NCI-H2081 treated with DMSO at 0.1 percent for 48 hours (cell line): ENCODE data around the gene AEBP1.

Source experiments
- DNase-seq: peaks from one replicate; lab custom pipeline; 2025; lab: John Stamatoyannopoulos, UW

AEBP1 gene

DNA sequence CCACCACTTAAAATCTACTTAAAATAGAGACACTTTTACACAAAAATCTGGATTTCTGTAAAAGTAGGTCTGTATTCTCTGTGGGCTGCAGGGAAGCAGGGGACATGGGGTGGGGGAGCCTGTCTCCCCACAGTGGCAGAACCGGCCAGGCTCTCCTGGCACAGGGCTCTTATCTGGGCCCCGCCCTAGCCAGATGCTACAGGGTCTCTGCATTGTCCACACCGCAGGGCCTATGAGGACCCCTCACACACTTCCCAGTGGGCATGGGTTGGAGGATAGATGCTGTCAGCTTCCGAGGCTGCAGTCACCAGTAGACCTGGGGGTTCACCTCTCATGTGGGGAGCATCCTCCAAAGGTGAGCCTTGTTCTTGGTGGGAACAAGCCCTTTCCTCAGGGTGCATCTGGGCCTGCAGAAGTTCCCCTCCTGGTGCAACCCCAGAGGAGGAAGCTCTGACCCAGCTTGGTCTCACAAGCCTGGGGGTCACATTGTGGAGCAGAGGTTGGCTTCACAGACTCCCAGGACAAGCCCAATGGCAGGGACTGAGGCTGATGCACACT is 52.4 kb downstream of the AEBP1 start:
- no peak for DNase-seq

DNA sequence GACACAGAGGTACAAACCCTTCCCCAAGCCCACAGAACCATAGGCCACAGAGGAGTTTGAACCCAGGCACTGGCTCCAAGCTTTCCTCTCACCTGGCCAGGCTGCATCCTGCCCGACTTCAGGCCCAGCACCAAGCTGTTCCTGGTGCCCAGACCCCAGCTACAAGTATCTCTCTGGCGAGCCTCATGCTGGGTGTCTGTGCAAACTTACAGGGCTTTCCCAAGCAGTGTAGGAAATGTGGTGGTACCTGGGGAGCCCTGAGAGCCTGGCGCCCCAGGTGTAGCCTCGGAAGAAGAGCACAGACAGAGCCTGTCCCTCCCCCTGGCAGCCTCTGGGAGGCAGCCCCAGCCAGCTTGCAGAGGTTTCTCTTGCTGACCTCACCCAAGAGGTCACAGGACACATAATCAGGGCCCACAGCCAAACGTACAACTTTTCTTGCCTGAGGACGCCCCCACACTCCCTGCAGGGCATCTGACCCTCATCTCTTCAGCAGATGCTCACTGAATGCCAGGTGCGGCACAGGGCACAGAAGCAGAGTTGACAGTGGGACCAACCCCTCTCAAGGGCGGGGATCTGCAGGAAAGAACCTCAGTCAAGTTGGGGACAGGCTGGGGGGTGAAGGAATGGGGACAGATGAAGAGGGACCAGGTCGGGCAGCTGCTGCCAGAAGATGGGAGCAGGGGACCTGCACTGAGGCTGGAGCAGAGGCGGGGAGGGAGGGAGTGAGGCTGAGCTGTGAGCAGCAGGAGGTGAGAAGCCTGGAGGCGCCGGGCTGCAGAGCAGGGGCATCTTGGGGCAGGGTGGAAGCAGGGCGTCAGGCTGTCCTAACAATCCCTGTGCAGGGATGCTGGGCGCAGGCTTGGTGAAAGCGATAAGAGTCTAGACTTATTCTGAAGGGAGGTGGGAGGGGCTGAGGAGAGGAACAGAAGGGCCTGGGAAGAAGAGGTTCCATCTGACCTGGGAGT is 53.3 kb downstream of the AEBP1 start:
- no peak for DNase-seq

DNA sequence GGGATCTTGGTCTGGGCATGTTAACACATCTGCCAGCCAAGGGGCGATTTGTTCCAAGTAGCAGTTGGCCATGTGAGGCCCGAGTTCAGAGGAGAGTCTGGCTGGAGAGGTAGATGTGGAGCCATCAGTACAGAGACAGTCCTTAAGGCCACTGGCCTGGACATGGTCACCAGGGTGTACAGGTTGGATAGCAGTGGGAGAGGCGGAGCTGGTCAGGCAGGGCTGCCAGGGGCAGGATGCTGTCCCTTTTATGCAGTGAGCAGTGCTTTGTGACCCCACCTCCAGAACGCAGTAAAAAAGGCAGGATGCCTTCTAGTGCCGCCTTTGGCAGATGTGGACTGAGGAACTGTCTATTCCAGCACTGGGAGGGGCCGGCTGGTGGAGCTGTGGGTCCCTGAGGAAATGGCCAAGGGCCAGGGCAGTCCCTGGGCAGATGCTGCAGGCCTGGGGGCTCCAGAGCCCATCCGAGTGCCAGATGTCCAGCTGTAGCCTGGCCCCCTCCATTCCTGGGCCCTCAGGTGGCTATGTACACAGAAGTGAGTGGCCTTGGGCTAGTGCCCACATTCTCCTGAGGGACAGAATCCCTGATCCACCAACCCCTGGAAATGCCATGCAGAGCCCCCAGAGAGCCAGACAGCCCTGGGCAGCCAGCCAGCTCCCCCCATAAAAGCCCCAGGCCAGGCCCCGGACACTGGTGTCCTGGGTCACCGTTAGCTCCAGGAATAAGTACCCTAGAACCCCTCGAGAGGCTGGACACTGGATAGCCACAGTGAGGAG is 54.1 kb downstream of the AEBP1 start:
- no peak for DNase-seq

DNA sequence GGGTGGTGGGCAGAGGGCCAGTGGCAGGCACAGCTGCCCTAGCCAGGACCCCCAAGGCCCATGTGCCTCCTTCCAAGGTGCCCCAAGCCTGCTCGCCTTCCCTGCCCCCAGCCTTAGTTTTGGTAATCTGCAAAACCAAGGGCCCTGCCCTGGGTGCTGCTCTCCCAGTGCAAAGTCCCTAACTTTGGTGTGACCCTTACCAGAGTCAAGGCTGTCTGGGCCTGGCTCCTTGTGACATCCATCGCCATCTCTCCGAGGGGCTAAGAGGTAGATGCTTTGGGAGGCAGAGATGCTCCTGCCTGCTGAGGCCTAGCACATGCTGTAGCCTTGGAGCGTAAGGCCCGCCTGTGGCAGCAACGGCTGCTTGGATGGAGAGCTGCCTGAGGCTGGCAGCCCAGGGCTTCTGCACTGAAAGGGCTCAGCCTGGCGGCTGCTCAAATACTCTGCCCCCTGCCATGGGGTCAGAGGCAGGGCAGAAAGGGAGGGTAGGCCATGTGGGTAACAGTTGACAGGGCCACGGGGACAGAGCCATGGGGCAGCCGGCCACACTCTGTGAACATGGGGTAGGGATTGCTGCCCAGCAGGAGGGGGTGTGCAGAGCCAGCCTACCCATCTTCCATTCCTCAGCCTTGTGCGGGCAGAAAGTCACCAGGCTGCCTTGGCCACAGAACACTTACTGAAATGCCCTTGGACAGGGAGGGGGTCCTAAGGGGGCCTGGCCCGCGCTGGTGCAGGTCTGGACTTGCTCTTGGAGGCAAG is 54.9 kb downstream of the AEBP1 start:
- DNase-seq, result no peak

DNA sequence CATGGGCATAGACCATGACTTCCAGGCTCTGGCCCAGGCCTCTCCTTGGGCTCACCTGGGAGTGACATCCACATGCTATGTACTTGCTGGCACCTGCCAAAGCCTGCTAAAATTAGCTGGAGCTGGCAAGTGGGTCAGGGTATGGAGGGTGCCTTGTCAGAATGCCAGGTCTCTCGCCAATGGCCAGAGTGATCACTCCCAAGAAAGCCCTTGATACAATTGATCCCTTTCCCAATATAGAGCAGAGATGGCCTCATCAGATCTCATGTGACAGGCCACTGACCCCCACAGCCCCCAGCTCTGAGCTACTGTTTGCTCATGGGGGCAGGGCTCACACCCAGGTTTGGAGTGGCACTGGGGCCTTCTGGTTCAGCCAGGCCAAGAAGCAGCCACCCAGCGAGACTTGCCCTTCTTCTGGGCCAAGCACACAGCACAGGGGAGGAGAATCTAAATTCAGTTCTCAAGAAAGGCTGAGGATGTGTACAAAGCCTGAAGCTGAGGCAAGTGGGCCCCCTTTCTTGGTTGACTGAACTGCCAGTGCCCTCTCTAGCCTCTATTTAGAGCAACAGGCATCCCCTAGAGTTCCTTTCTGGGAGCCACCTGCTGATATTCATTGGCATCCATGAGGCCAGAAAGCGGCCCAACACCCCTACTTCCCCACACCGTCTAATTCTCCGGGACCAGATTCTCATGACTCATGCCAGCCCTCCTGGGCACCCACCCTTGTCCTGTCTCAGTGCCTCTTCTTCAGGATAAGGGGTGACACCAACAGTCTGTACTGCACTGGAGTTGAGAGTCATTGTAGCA is 55.9 kb downstream of the AEBP1 start:
- no peak for DNase-seq

DNA sequence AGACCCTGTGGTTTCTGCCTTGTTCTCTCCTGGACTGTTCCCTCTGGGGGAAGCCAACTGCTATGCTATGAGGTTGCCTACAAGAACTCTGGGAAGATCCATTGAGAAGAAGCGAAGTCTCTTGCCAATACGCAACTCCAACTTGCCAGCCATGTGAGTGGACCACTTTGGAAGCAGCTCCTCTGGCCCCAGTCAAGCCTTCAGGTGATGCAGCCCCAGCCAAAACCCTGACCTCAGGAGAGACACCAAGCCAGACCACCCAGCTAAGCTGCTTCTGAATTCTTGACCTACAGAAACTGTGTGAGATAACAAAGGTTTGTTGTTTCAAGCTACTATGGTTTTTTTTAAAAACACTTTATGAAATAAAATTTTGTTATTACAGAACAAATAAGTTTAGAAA is 57.2 kb downstream of the AEBP1 start:
- DNase-seq, result no peak

DNA sequence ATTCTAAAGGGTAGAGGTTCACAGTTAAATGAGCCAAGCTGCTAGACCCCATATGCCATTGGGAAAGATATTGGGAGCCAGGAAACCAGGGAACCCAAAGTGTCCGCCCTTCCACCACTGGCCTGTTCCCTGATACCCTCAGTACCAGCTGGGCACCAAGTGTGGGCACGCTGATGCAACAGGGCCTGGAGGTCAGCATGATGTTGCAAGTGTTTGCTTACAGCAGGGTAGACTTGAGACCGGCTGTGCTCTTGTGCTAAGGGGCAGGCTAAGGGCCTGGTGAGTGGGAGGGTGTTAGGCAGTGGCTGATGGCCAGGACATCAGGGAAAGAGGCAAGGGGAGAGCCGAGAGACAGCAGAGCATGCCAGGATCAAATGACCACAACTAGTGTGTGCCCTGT is 58.0 kb downstream of the AEBP1 start:
- no peak for DNase-seq

DNA sequence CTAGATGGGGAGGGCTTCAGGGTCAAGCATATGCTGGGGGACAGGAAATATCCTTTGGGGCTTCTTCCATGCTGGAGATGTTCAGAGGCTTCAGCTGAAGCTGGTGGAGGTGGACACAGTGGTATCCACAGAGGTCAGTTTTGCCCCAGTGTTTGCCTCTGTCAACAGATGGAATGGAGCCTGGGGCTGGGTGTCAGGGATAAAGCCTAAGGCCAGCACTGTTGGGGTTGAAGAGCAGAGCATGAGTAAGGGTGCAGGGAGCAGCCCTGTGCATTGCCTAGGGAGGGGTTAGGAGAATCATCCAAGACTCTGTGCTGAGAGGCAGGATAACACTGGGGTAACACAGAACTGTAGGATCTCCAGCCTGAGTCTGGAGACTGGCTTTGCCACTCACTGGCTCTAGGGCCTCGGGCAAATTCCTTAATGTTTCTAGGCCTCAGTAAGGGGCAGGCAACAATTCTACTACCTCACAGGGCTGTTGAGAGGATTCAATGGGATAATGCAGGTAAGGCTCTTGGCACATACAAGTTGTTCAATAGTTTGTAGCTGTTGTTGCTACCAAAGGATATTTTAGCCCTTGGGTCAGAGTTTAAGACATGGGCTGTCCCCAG is 58.7 kb downstream of the AEBP1 start:
- no peak for DNase-seq

DNA sequence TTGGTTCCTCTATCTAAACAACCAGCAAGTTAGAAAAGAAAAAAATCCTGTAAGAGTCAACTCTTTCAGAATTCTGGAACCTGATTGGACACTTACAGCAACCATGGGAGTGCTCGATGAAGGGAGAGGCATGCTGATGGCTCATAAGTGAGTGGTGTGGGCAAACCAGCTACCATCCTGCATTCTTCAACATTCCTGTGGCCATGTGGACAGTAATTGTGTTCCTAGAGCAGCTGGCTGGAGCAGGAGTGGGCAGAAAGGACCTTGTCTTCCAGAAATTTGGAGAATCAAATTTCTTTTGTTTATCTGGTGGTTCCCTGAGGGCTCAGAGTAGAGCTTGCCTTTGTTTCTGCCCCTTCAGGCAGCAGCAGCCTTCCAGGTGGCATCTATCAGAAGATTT is 59.4 kb downstream of the AEBP1 start:
- no peak for DNase-seq
